Adrenal gland (tissue), 12 donors: ENCODE data around the gene DPY19L3. TPM values are rescaled to one million over a fixed set of nuclear protein-coding genes. Genes with fewer than 3 reads are reported as not detected.
"Not testable (repeated sequence)": the region's sequence is repeated elsewhere in the genome, so short reads cannot be mapped to it uniquely, and the experiment has no call there.

ENCODE experiments used
- DNase-seq, 7 donors: peaks; one replicate each; pipeline ENCODE4 v3.0.0-alpha.2; 2019 to 2020
- H3K27ac ChIP-seq, 5 donors: fragments of 200-600 bp; sonication (generic) in 4 of 5; 1 replicate in 3 of 5; 2 replicates in 2 of 5; pipeline versions ENCODE4 v1.5.1 to v1.8.0; 2016 to 2020; ENCODE audit warnings: mild to moderate bottlenecking in 1 of 5
- H3K27me3 ChIP-seq: fragments of 200-600 bp; 2 replicates; pipeline ENCODE4 v1.8.0; 2021
- H3K36me3 ChIP-seq, 2 donors: fragments of 200-600 bp; replicated peaks in 1 of 2; 1 replicate in 1 of 2; 2 replicates in 1 of 2; pipeline versions ENCODE4 v1.5.1 to v1.8.0; 2018 to 2022
- H3K4me1 ChIP-seq, 2 donors: fragments of 200-600 bp; replicated peaks in 1 of 2; 1 replicate in 1 of 2; 2 replicates in 1 of 2; pipeline versions ENCODE4 v1.5.1 to v1.8.0; 2018 to 2021
- H3K4me3 ChIP-seq, 4 donors: fragments of 200-600 bp; sonication (generic) in 3 of 4; one replicate each; pipeline ENCODE4 v1.5.1; 2016 to 2018
- H3K9me3 ChIP-seq, 3 donors: fragments of 200-600 bp; sonication (generic) in 1 of 3; replicated peaks in 1 of 3; 1 replicate in 2 of 3; 2 replicates in 1 of 3; pipeline versions ENCODE4 v1.5.1 to v1.8.0; 2016 to 2021
- CTCF ChIP-seq, 6 experiments: fragments of 450-650 bp in 4 of 6; fragments of 200-600 bp in 2 of 6; sonication (generic) in 1 of 6; IDR thresholded peaks; 1 replicate in 5 of 6; 2 replicates in 1 of 6; pipeline versions ENCODE4 v1.5.1 to v1.8.0; 2016 to 2021; ENCODE audit warnings: antibody characterized with exemption in 6 of 6, mild to moderate bottlenecking in 2 of 6, moderate library complexity in 1 of 6
- POLR2A ChIP-seq, 2 donors: fragments of 450-650 bp; IDR thresholded peaks; one replicate each; pipeline ENCODE4 v1.6.1; 2017; ENCODE audit warnings: antibody characterized with exemption in 2 of 2, mild to moderate bottlenecking in 2 of 2, moderate library complexity in 1 of 2
- WGBS, 4 donors: extraction: QIAGEN DNeasy Blood & Tissue Kit in 2 of 4; methylation state at CpG; one replicate each; pipeline versions ENCODE4 v1.1.5 to v1.1.7; 2013 to 2017; 5-methylcytosine and 5-hydroxymethylcytosine counted together
- intact Hi-C, 2 donors: fragments of 100-400 bp; cut with DNase I; formaldehyde crosslinking; loops; one replicate each; pipeline versions ENCODE4 v1.14.1 to v1.15.0; 2022 to 2023
- polyA plus RNA-seq, 3 donors: library from polyadenylated mRNA; stranded (reverse); fragments of 200-250 nt in 2 of 3; fragments of 350-450 nt in 1 of 3; fragmentation: Illumina TruSeq in 1 of 3; extraction: RNeasy Lipid Tissue Mini Kit (QIAGEN cat#74804) in 1 of 3; gene quantifications; one replicate each; pipeline ENCODE4 v1.2.3, GENCODE V29; 2013 to 2014
- total RNA-seq, 9 donors: library from RNA; depleted of rRNA in 4 of 9; stranded (reverse); fragments of >200 nt in 4 of 9; fragments of 120-200 nt in 1 of 9; fragmentation: NEBNext Ultra II Directional in 1 of 9; extraction: Animal tissue kit (Norgen Biotek cat#: 25700) in 1 of 9; gene quantifications; one replicate each; pipeline versions ENCODE4 v1.1.0 to v1.2.4, GENCODE V29; 2013 to 2023
- donor health status: healthy with polysubstance abuse.
- donor health status: Bipolar disorder and iron deficiency.
- donor health status: DM: yes; HTN: yes; CAD: no.
- donor health status: DM: no; HTN: no; CAD: no.
- donor health status: DM: no; HTN: no; CAD: no.
- donor health status: DM: yes; HTN: yes; CAD: no.

The DPY19L3 gene
- total and polyA plus RNA-seq, 12 donors = 5.4 to 31.0 (median 21.6) TPM

GRCh38 chr19:32442650-32443049, 37.1 kb downstream of the DPY19L3 start:
- no peak for DNase-seq
- no peaks in the 10 kb centered on the region for H3K9me3 ChIP-seq
- no peak overlapping the region for H3K27ac ChIP-seq
- TF ChIP-seq POLR2A (IDR thresholded peaks at IDR 0.05) (no peak), CTCF (IDR thresholded peaks at IDR 0.05) (no peak)
- no peak overlapping the region for H3K4me3 ChIP-seq
- H3K4me1 ChIP-seq = no peaks in the 10 kb centered on the region
- WGBS, 4 donors = 96 to 100% (median 100%) methylated on average over 1 of the region's 1 CpG
- no peaks in the 10 kb centered on the region for H3K36me3 ChIP-seq
- intact Hi-C loops = no loop called here
- H3K27me3 ChIP-seq = no peaks in the 10 kb centered on the region

DNA sequence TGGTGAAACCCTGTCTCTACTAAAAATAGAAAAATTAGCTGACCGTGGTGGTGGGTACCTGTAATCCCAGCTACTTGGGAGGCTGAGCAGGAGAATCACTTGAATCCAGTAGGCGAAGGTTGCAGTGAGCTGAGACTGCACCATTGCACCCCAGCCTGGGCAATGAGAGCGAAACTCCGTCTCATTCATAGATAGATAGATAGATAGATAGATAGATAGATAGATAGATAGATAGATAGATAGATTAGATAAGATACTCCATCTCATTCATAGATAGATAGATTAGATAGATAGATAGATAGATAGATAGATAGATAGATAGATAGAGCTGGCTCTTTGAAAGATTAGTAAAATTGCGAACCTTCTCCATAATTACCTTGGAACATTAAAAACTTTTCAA, 42.0 kb downstream of the DPY19L3 start:
- intact Hi-C loops, H3K9me3 ChIP-seq, H3K4me3 ChIP-seq, H3K27me3 ChIP-seq, H3K4me1 ChIP-seq, H3K36me3 ChIP-seq, H3K27ac ChIP-seq, DNase-seq: not testable (repeated sequence)
- WGBS, 4 donors = 95 to 97% (median 96%) methylated on average over 5 of the region's 5 CpGs

GRCh38 chr19:32448026-32448425, 42.5 kb downstream of the DPY19L3 start:
- Histone ChIP-seq H3K27me3 (no peaks in the 10 kb centered on the region), H3K27ac (no peak overlapping the region), H3K36me3 (no peaks in the 10 kb centered on the region), H3K9me3 (no peaks in the 10 kb centered on the region), H3K4me1 (no peaks in the 10 kb centered on the region), H3K4me3 (no peak overlapping the region)
- WGBS, 4 donors = 94 to 97% (median 96%) methylated on average over 8 of the region's 8 CpGs
- no peak for DNase-seq
- TF ChIP-seq CTCF (IDR thresholded peaks at IDR 0.05) (no peak), POLR2A (IDR thresholded peaks at IDR 0.05) (no peak)
- intact Hi-C loops = no loop called here

GRCh38 chr19:32450217-32450616, 44.6 kb downstream of the DPY19L3 start:
- Histone ChIP-seq H3K4me3 (no peak overlapping the region), H3K4me1 (no peaks in the 10 kb centered on the region), H3K36me3 (no peaks in the 10 kb centered on the region), H3K27me3 (no peaks in the 10 kb centered on the region), H3K9me3 (no peaks in the 10 kb centered on the region), H3K27ac (no peak overlapping the region)
- intact Hi-C loops = no loop called here
- no peak for DNase-seq
- no peak for TF ChIP-seq CTCF (IDR thresholded peaks at IDR 0.05)
- TF ChIP-seq POLR2A (IDR thresholded peaks at IDR 0.05) = no peak
- WGBS, 4 donors = 91 to 95% (median 94%) methylated on average over 4 of the region's 4 CpGs

- no peak overlapping the region for H3K4me3 ChIP-seq
- no peaks in the 10 kb centered on the region for H3K9me3 ChIP-seq
- H3K4me1 ChIP-seq = peaks cover 0 to 4% of the 10 kb centered on the region in 2 donors
- intact Hi-C loops = no loop called here
- H3K36me3 ChIP-seq = peaks cover 0 to 5% of the 10 kb centered on the region in 2 donors
- TF ChIP-seq CTCF (IDR thresholded peaks at IDR 0.05) = no peak
- TF ChIP-seq POLR2A (IDR thresholded peaks at IDR 0.05) = no peak
- H3K27ac ChIP-seq = no peak overlapping the region
- DNase-seq = no peak
- no peaks in the 10 kb centered on the region for H3K27me3 ChIP-seq
- 88 to 96% (median 91%) methylated on average over 2 of the region's 2 CpGs for WGBS, 4 donors
These were observed 48.2 kb downstream of the DPY19L3 start for GRCh38 chr19:32453736-32454135.
